NCI-H1436 (cell line): Measurements from ENCODE around the gene LURAP1L.

Experiments
- DNase-seq: peaks from one replicate; lab custom pipeline; 2025; lab: John Stamatoyannopoulos, UW

The LURAP1L gene

GRCh38 chr9:12774861-12775678, at the start of gene LURAP1L:
Gene LURAP1L (plus strand): TSS chr9:12775020. CDS start chr9:12775716, 696 bp downstream.
- DNase-seq = peak; percentile 0

- DNase-seq = no peak
Observed at GRCh38 chr9:12726795-12727194, 48.0 kb upstream of the LURAP1L start.

DNA sequence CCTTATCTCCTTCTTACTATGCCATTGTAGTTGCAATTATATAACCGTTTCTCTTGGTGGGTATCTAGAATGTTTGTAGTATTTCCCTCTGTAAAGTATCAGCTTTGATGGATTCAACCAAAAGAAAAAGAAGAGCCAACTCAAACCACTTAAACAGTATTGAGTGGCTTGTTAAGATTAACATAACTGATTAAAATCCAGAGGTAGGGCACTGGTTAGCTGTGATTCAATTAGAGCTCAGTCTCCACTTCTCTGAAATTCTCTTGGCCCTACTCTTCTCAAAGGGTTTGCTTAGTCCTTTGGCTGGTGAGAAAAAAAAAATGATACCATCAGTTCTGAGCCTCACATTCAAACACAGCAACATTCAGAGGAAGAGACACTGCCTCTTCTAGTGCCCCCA, 44.6 kb upstream of the LURAP1L start:
- DNase-seq = no peak

GRCh38 chr9:12730927-12731326, 43.9 kb upstream of the LURAP1L start:
- no peak for DNase-seq

DNA sequence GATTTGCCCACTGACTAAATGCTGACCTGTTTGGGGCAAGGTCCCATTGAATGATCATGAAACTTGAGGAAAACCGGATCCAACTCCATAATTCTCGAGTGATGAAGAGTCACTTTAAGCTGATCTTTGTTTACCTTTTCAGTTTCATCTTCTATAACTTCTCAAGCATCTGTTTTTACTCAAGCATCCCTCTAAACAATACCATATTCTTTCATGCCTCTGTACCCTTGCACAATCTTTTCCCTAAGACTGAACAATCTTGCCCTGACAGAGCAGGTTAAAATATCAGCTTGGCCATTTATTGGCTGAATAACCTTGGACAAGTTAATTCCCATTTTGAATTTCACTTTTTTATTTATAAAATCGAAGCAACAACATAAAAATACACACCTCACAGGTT, 41.8 kb upstream of the LURAP1L start:
- no peak for DNase-seq

DNA sequence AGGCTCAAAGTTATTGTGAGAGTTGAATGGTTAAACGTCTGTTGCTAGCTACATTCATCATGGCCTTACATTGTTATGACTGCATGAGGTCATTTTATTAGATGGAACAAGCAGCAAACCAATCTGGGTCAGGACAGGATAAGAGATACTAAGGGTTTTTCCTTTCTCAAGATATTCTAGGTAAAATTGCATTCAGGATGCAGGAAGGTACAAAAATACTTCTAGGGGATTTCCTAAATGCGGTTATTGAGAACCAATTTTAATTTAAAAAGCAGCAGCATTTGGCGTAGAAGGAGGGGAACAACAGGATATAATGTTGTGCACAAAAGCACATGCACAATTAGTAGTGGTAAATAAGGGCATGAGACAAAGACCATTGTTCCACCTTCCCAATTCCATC, 39.2 kb upstream of the LURAP1L start:
- DNase-seq = no peak

DNA sequence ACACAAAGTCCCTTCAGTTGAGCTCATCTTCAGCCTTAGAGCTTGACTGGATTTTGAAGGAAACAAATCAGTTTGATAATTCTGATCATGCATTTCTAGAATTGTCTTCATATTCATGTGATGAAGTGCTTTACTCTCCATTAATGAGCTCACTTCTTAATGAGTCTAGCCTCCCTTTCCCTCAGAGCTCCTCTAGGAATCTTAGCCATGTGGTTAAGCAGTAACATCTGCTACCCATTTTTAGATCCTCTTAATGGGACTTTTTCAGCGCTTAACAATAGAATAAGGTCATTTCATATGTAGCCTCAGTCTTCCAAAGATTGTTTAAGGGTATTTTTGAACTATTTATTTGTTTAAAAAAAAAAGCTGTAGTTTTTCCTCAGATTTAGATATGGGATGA, 36.9 kb upstream of the LURAP1L start:
- no peak for DNase-seq

- DNase-seq = no peak
Observed at GRCh38 chr9:12739014-12739652, 35.7 kb upstream of the LURAP1L start.

DNA sequence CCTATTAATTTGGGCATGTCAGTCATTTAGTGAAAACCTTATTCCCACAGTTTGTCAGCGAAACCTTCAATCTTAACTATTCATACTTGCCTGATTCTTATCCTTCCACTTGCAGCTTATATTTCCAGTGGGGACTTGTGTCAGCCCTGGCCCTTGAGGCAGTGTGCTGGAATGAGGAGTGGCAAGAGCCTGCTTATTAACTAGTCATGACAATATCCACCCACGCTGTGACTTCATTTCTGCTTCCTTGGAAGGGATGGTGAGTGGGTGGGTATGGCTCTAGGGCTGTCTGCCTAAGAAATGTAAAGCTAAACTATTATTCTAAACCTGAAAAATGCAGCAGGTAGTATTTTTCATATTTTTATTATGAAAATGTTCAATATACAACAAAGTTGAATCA, 34.0 kb upstream of the LURAP1L start:
- no peak for DNase-seq

- DNase-seq = no peak
Observed at GRCh38 chr9:12748016-12748415, 26.8 kb upstream of the LURAP1L start.

GRCh38 chr9:12748954-12749353, 25.9 kb upstream of the LURAP1L start:
- no peak for DNase-seq

DNA sequence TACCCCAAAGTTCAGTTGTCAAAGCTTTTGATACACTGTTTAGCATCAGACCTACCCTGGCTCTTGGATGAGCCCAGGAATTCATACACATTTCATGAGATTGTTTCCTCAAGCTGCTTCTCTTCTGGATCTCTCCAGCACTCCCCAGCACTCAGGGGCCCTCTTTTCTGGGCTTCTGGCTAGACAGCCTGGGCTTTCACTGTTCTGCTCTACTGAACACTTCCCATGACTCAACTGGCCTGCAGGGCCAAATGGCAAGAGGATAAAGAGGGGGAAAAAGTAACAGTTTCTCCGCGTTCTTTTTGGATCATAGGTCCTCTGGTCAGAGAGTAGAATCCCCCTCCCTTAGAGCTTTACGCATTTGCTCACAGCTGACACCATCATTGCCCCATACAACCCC, 20.9 kb upstream of the LURAP1L start:
- no peak for DNase-seq

DNA sequence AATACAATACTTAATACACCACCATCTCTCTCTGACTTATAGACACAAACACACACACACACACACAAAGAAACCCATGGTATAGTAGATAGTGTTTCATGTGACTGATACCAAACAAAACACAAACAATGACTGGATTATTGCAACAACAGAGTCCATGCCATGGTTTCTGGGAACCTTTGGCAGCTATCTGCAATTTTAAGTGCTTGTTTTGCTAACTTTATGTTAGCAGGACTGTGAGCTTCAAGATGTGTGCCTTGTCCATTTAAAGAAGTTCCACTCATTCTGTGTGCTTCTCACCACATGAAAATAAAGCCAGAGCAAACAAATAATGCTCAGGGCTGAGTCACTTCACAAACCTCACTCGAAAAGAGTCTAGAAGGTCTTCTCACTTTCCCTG, 15.1 kb upstream of the LURAP1L start:
- no peak for DNase-seq

DNA sequence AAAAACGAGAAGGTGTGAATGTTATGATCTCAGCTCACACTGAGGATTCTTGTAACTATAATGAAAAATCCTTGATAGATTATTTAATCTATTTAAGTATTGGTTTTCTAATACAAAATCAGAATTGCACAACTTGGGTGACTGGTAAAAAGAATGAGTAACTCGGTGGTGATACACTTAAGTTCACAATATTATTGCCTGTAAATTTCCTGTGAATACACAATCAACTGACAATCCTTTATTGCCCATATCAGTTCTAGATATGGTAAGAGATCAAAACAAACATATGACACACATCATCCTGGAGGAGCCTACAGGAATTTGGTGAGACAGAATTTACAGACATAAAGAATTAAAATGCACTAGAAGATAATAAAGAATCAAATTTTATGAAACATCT, 14.1 kb upstream of the LURAP1L start:
- DNase-seq = no peak

DNA sequence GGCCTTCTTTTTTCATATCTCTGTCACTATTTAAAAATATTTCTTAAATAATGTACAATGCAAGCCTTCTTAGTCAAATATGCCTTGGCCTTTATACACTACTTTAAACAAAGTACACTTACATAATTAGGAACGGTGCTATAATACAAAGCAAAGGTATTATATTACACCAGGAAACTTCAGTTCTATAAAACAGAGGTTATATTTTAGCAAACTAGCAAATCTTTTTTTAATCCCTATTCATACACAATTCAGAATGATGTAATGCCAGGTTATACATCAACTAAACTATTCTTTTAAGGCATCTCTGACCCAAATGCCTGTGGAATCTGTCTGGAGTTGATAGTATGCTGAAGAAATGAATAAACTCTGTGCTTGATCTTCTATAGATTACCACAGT, 10.7 kb upstream of the LURAP1L start:
- no peak for DNase-seq

GRCh38 chr9:12765088-12765798, 9.6 kb upstream of the LURAP1L start:
- DNase-seq = no peak

GRCh38 chr9:12766357-12766756, 8.5 kb upstream of the LURAP1L start:
- no peak for DNase-seq

DNA sequence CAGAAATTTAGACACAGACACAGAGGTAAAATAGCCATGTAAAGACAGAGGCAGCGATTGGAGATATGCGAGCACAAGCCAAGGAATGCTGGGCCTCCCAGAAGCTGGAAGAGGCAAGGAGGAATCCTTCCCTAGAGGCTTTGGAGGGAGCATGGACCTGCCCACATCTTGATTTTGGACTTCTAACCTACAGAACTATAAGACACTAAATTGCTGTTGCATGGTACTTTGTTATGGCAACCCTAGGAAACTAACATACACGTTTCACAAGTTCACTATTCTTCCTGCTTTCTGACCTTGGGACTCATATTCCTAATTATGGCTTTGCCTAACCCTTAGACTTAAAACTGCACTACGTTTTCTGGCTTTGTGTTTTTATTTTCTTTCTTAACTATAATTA, 4.6 kb upstream of the LURAP1L start:
- no peak for DNase-seq

DNA sequence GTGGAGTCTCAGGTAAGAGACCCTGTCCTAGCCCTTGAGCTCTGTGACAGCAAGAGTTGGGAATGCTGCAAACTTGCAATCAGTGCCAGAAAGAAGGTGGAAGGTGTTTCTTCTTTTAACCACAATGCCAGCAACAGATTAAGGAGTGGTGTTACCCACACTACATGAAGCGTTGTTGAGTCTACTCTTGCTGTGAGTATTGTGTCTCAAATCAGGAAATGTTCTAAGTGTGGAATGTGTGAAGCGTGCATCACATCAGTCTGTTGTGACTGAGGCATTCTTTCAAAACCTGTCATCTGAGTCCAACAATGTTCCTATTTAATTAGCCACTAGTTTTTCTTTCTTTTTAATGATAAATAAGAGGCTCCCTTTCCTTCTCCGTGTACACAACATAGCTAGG, 2.9 kb upstream of the LURAP1L start:
- no peak for DNase-seq

DNA sequence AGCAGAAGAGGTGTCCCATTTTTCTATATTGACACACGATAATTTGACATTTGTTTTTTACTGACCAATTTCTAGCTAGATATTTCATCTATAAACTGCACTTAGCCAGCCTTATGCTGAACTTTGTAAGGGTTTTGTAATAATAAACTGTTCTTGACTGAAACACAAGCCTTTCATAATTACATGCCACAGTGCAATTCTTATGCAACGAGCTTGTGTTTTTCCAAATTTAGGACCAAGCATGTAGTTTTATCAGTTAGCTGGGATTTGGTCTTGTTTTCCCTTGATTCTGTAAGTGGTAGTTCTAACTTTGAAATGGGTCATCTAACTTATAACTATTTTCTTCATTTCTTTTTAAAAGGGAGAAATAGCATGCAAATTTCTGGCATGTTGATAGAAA, 1.3 kb upstream of the LURAP1L start:
- DNase-seq = no peak

DNA sequence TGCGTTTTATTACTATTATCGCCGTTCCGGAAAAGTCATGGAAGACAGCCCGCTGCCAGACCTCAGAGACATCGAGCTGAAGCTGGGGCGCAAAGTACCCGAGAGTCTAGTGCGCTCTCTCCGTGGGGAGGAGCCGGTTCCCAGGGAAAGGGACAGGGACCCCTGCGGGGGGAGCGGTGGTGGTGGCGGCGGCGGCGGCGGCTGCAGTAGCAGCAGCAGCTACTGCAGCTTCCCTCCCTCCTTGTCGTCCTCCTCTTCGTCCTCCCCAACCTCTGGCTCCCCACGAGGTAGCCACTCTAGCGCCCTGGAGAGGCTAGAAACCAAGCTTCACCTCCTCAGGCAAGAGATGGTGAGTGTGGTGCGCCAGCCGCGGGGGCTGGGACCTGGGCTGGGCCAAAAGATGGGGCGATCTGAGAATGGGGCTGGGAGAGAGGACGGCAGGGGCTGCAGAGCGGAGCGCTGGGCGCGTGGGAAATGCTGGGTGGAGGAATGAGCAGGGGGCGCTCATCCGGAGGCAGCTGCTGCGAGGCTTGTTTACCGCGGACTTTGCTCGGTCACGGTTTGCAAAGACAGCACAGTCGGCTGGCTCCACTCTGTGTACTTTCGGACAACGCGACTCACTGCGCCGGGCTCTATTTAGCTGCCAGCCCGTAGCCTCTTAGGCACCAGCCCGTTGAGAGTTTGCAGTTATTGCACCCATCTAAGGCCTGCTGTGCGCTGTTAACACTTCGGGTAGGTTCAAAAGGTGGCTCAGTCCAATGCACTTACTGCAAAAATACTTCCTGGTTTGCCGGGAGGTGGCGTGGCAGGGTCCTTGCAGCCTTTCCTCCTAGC, 1.1 kb downstream of the LURAP1L start:
- DNase-seq = peak; percentile 28

- DNase-seq = no peak
Observed at GRCh38 chr9:12776513-12777055, 1.8 kb downstream of the LURAP1L start.
